DOHH2 (cell line): ENCODE measurements around the gene OLFM1.

Experiments used
- EZH2phosphoT487 ChIP-seq: fragments of 200-600 bp; sonication (generic); IDR thresholded peaks from 2 replicates; pipeline ENCODE4 v1.6.1; 2017; ENCODE audit warnings: borderline replicate concordance, mild to moderate bottlenecking, antibody characterized with exemption, low read length, moderate library complexity, mixed read lengths
- TF ChIP-seq, protein P1 (sequence below): fragments of 200-600 bp; sonication (generic); IDR thresholded peaks from one replicate; pipeline ENCODE4 v1.5.1; 2014; ENCODE audit warnings: antibody characterized with exemption, mild to moderate bottlenecking, low read depth, low read length; ENCODE audit not compliant: poor library complexity, severe bottlenecking

DNA sequence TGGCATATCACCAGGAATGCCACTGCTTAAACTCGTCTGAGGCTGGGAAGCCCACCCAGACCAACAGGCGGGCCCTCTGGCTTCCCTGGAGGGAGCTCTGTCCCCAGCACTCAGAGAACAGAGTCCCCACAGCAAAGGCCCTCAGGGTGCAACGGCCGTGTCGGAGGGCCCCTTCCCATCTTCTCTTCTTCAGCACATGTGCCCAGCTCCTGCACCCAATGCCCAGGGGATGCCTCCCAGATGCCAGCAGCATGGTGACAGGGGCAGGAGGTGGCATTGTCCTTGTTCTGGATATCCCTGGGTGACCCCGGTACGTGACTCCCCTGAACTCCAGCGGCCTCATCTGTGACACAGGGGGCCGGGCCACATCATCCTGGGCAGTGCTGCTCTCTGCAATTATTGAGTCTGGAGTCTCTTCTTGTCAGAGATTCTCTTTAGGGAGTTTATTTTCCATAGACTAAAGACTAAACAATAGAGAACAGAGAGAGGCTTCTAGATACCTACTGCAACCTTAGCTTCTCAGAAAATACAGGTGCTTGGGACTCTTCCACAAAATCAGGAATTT, 13.6 kb upstream of the OLFM1 start:
- TF ChIP-seq, protein P1, sequence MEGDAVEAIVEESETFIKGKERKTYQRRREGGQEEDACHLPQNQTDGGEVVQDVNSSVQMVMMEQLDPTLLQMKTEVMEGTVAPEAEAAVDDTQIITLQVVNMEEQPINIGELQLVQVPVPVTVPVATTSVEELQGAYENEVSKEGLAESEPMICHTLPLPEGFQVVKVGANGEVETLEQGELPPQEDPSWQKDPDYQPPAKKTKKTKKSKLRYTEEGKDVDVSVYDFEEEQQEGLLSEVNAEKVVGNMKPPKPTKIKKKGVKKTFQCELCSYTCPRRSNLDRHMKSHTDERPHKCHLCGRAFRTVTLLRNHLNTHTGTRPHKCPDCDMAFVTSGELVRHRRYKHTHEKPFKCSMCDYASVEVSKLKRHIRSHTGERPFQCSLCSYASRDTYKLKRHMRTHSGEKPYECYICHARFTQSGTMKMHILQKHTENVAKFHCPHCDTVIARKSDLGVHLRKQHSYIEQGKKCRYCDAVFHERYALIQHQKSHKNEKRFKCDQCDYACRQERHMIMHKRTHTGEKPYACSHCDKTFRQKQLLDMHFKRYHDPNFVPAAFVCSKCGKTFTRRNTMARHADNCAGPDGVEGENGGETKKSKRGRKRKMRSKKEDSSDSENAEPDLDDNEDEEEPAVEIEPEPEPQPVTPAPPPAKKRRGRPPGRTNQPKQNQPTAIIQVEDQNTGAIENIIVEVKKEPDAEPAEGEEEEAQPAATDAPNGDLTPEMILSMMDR = no peak
- no peak for TF ChIP-seq EZH2phosphoT487
